ENCODE data around the gene PSMD4.

Gene PSMD4

DNA sequence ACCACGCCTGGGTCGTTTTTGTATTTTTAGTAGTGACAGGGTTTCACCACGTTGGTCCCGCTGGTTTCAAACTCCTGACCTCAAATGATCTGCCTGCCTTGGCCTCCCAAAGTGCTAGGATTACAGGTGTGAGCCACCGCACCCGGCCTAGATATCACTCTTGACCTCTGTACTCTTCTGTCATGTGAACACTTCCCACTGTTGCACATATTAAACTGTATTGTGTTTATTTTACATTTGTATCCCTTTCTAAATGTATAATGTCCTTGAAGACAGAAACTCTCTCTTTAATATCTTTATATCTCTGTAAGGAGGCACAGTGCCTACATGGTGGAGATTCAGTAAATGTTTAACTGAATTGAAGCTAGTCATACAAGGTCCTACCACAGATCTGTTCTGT lies 19.3 kb upstream of the PSMD4 start:
- H3K4me3 ChIP-seq (ENCODE audit: low read depth, low read length) = no peak overlapping the region
- TF ChIP-seq, protein P1, sequence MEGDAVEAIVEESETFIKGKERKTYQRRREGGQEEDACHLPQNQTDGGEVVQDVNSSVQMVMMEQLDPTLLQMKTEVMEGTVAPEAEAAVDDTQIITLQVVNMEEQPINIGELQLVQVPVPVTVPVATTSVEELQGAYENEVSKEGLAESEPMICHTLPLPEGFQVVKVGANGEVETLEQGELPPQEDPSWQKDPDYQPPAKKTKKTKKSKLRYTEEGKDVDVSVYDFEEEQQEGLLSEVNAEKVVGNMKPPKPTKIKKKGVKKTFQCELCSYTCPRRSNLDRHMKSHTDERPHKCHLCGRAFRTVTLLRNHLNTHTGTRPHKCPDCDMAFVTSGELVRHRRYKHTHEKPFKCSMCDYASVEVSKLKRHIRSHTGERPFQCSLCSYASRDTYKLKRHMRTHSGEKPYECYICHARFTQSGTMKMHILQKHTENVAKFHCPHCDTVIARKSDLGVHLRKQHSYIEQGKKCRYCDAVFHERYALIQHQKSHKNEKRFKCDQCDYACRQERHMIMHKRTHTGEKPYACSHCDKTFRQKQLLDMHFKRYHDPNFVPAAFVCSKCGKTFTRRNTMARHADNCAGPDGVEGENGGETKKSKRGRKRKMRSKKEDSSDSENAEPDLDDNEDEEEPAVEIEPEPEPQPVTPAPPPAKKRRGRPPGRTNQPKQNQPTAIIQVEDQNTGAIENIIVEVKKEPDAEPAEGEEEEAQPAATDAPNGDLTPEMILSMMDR (IDR thresholded peaks at IDR 0.05; ENCODE audit: insufficient read depth, low read depth, low read length, missing control alignments) = no peak

DNA sequence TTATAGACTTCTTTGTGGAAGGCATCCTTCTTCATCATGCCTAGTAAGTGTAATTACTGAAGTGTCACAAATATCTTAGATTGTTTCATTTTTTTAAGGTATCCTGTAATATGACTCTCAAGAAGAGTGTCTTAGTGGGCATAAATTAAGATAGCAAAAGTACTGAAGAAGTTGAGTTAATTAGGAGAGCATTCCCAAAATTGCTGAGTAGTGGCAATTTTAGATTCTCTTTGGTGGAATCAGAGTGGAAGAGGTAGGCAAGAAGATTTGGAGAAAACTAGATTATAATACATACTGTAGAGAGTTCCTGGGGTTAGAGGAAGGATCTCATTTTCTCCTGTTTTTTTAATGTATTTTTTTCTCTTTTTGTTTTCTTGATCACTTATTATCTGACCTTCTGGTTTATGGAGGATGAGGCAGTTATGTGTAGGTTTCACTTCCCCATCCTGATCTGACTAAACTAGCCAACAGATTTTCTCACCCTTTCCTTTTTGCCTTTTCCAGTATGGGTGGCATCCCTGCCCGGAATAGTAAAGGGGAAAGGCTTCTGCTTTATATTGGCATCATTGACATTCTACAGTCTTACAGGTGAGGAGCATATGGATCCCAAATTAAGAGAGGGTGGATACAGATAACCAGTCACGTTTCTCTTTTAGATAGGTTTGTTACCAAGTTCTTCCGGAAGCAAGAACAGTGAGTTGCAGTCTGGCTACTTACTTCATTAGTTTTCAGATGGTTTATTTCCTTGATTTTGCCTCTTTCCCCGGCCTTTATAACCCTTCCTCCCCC lies 16.7 kb upstream of the PSMD4 start:
- H3K4me3 ChIP-seq (ENCODE audit: low read depth, low read length) = no peak overlapping the region
- DNase-seq (ENCODE audit: low read depth) = peak; percentile 39
- TF ChIP-seq, protein P1 (IDR thresholded peaks at IDR 0.05; ENCODE audit: insufficient read depth, low read depth, low read length, missing control alignments) = no peak

More for the DNA sequence above, 19.3 kb upstream of the PSMD4 start:
- DNase-seq (ENCODE audit: low read depth) = no peak

DNA sequence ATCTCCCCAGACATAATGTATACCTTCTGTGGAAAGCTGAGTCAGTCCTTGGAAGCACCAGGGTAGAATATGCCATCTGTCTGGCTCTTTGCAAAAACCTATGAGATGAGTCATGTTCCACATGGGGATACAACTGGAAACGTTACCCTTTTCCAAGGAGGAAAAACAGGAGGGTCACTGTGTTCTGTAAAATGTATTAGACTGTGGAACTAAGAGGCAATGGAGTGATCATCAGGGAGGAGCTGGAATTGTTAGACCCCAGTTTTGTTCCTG lies 16.1 kb upstream of the PSMD4 start:
- TF ChIP-seq, protein P1 (IDR thresholded peaks at IDR 0.05; ENCODE audit: insufficient read depth, low read depth, low read length, missing control alignments) = no peak
- no peak for DNase-seq (ENCODE audit: low read depth)

DNA sequence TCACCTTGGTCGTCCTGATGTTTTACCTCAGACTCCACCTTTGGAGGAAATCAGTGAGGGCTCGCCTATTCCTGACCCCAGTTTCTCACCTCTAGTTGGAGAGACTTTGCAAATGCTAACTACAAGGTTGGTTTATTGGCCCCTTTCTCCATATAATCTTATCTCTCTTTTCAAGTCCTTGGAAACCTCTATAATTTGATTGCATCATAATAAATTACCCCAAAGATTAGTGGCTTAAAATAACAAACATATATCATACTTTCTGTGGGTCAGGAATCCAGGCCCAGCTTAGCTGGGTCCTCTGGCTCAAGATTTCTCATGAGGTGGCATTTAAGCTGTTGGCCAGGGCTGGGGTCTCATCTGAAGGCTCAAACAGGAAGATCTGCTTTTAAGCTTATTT lies 12.1 kb upstream of the PSMD4 start:
- TF ChIP-seq, protein P1 (IDR thresholded peaks at IDR 0.05; ENCODE audit: insufficient read depth, low read depth, low read length, missing control alignments) = no peak
- no peak for DNase-seq (ENCODE audit: low read depth)

More for the DNA sequence above, 16.1 kb upstream of the PSMD4 start:
- no peak overlapping the region for H3K4me3 ChIP-seq (ENCODE audit: low read depth, low read length)

DNA sequence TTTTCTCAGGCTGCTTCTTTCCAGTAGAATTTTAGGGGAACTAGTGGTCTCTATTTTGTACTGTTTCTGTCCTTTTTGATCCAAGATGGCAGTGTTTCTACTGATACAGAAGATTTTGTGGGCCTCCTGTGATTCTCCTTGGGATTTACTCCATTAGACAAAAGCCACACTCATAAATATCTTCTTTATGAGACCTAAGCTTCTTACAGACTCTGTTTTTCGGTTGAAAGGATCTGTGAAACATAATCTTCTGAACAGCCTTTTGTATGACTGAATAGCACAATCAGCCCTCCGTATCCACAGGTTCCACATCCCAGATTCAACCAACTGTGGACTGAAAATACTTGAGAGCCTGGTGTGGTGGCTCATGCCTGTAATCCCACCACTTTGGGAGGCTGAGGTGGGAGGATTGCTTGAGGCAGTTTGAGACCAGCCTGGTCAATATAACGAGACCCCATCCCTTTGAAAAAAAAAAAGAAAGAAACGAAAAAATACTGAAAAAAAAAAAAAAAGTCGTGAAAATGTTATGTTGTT lies 10.8 kb upstream of the PSMD4 start:
- TF ChIP-seq, protein P1 (IDR thresholded peaks at IDR 0.05; ENCODE audit: insufficient read depth, low read depth, low read length, missing control alignments) = no peak
- H3K4me3 ChIP-seq (ENCODE audit: low read depth, low read length) = no peak overlapping the region
- DNase-seq (ENCODE audit: low read depth) = no peak

More for the DNA sequence above, 12.1 kb upstream of the PSMD4 start:
- H3K4me3 ChIP-seq (ENCODE audit: low read depth, low read length) = no peak overlapping the region

DNA sequence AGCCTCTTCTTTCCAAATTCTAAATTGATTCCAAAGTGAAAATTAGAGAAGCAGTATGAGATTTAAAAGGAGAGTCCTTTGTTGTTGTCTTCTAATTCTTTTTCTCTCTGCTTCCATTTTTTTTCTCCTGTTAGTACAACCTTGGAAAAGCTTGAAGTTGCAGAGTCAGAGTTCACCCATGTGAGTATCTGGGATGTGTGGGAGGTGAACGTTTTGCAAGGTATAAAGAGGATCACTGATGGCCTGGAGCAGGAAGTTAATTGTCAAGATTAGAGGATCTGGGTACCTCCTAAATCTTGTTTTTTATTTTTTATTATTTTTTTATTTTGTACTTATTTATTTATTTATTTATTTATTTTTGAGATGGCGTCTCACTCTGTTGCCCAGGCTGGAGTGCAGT lies 7.7 kb upstream of the PSMD4 start:
- TF ChIP-seq, protein P1 (IDR thresholded peaks at IDR 0.05; ENCODE audit: insufficient read depth, low read depth, low read length, missing control alignments) = no peak
- no peak overlapping the region for H3K4me3 ChIP-seq (ENCODE audit: low read depth, low read length)
- DNase-seq (ENCODE audit: low read depth) = no peak

All from GM12865 (cell line).